Sigmoid colon (tissue), 4 donors: ENCODE results near the gene MRGPRX4.

Experiments
- CTCF ChIP-seq, 4 experiments: fragments of 450-650 bp in 3 of 4; fragments of 200-600 bp in 1 of 4; IDR thresholded peaks; one replicate each; pipeline ENCODE4 v1.5.1; 2016 to 2019; ENCODE audit warnings: antibody characterized with exemption in 4 of 4, mild to moderate bottlenecking in 3 of 4, moderate library complexity in 2 of 4
- EP300 ChIP-seq, 4 donors: sonication (generic); formaldehyde crosslinking; IDR thresholded peaks; one replicate each; pipeline ENCODE4 v1.6.1; 2017; ENCODE audit warnings: antibody characterized with exemption in 4 of 4

DNA sequence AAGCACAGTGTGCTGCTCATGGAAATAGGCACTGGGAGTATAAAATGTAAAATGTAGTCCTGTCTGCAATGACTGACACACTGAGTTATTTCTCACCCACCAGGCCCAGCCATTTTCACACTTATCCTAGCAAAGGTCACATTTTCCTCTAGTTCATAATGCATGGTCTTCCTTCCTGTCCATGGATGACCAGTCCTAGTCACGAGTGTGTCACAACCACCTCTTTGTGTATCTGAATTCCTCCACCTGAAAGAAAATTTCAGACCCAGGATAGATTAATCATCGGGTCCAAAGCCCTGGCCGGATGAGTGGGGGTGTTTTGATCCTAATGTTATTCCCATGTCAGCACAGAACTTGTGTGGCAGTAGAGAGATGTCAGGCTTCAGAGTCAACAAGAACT, at the start of gene MRGPRX4:
- TF ChIP-seq CTCF (IDR thresholded peaks at IDR 0.05) (no peak), EP300 (IDR thresholded peaks at IDR 0.05) (no peak)
